GM12872 (cell line): ENCODE measurements around the gene ITGB1BP2.

Experiments
- CTCF ChIP-seq: IDR thresholded peaks from 3 replicates; pipeline ENCODE4 v1.5.1; 2011; ENCODE audit warnings: low read depth, mild to moderate bottlenecking, low read length, moderate library complexity; ENCODE audit not compliant: insufficient read depth

Gene ITGB1BP2

DNA sequence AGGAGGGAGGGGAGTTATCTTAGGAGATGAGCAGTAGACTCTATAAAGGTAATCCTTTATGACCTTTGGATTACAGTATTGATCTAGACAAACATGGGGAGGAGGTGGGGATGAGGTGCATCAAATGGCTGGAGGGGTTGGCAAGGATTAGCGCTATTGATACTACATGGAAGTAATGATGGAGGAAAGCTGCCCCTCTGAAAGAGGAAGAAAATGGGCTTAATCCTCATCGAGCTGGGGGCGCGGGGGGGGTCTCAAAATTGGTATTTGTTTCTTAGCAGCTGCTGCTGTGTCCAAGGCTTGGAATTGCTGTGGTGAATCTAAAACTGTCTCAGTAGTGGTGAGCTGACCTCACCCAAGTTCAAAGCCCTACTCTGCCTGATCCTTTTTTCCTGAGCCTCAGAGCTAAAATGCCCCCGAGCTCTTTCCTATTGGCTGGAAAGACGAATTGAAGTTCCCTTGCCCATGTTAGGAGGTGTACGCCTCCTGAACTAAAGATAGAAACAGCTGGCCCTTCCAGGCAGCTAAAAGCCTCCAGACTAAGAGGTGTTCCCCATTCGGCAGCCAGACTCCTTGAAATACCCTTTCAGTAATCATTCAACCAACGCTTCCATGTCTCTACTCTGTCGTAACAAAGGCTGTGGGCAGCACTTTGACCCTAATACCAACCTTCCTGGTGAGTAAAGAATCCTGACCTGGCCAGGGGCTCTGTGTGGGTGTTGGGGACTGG is at the start of gene ITGB1BP2:
Gene ITGB1BP2 (plus strand): TSS at position 556 of the 730 bp plus-strand sequence. CDS start 57 bp downstream, at position 613.
- TF ChIP-seq CTCF, result no peak

- no peak for TF ChIP-seq CTCF
Observed at GRCh38 chrX:71252221-71252620, 49.3 kb upstream of the ITGB1BP2 start.

DNA sequence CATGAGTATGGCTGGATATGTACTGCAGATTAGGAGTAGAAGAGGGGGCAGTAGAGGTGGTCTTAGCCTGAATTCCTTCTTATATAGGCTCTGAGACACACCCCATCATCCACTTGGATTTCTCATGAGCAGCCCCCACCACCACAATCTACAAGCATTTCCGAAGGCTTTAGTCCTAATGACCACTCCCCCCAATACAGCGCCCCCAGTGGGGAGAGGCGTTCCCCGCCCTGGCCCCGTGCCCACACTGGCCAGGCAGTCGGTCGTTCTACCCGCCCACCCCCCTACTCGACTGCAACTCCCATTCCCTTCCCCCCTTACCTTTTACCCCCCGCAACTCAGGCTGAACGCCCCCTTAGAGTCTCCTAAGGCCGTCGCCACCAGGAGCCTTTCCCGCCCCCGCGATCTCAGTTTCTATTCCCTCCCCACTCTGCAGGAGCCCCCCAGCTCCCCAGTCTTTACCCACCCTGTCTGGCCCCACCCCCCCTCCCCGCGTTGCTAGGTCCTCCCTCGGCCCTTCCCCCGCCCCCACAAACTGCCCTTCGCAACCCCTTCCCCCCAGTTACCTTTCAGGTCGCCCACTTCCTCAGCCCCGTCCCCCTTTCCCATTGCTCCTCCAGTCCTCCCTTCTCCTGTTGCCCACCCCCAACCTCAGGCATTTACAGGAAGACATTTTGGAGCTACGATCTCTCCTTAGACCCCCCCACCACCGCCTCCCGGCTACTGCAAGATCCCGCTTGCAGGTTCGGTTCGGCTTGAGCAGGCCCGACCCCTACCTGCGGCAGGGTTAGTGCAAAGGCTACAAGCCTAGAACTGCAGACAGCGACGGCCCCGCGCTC is 48.1 kb upstream of the ITGB1BP2 start:
- peak; percentile 65 for TF ChIP-seq CTCF

DNA sequence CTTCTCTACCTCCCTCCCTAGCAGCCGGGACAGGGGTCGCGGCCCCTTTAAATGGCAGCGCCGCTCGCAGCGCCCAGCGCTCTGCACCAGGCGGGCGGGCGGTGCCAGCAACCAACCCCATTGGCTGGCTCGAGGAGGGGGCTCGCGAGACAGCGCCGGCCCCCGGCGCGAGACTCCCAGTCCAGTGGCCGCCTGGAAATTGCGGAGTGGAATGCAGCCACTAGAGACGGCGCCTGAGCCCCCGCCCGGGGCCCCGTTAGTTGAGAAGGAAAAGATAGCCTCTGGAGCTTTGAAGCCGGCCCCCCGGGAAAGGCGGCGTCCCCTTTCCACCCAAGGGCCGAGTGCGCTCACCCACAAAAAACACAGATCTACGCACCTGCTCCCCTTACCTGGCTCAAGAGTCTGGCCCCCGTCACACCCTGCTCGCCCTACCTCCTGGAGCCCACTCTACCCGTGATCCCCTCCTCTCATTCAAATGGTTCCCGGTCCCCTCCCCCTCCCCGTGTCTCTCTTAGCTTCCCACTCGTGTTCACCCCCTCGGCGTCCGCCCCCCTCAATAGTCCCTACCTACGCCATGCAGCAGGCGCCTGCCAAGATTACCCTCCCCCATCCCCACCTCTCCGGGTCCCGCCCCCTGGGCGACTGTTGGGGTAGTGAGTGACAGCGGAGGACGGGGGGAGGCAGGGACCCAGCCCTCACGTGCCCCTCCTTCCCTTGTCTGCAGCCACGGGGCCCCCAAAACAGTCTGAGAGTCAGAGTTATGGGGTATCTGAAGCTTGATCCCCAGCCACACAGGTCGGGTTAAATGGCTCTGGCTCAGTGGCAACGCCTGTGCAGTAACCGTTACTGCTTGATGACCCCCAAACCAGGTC is 47.2 kb upstream of the ITGB1BP2 start, which contains the start of gene ZMYM3:
Gene ZMYM3 (minus strand): TSS at position 49 of the 872 bp plus-strand sequence. CDS start 885 bp downstream, outside the sequence.
- no peak for TF ChIP-seq CTCF

GRCh38 chrX:71256051-71256450 is 45.5 kb upstream of the ITGB1BP2 start:
- no peak for TF ChIP-seq CTCF

GRCh38 chrX:71256856-71257255 is 44.7 kb upstream of the ITGB1BP2 start:
- TF ChIP-seq CTCF, result no peak
